ENCODE data around the gene PPFIBP1.
"Not testable (repeated sequence)": the region's sequence is repeated elsewhere in the genome, so short reads cannot be mapped to it uniquely, and the experiment has no call there.

The PPFIBP1 gene

DNA sequence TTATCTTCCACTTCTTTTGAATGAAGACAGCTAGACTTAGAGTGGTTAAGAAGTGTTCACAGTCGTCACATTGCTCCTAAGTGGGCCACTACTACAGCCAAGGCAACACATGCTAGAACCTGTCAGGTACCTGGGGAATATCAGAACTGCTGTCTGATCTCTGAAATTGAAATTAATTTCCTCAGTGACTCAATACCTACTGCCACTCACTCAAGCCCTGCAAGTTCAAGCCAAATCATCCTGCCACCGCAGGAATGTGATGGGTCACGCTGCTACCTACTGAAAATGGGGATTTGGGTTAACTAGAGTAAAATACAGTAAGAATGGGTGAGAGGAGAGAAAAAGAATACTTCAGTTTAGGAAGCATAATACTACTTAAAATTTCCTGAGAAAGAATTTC lies 67.7 kb downstream of the PPFIBP1 start:
- not testable (repeated sequence) for FAIRE-seq; DNase-seq (ENCODE audit: low spot score)

- DNase-seq (ENCODE audit: low spot score) (no peak), FAIRE-seq (no peak)
Measured at GRCh38 chr12:27592548-27592947, 68.5 kb downstream of the PPFIBP1 start.

DNA sequence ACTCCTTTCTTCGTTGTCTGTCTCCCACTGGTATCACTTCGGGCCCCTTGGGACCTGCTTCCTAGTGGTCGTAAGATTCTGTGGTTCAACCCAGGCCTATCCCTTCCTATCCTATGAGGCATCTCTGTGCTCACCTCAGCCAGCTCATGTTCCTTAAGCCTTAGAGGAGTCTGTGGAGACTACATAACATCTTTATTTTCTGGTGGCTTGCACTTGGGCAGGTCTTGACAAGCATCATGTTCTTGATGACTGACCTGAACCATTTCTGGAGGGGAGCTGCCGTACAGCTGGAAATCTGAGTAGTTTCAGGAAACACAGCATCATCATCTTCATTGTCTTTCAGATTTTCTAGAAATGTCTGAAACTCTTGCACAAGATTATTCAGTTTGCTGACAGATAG lies 69.3 kb downstream of the PPFIBP1 start:
- DNase-seq (ENCODE audit: low spot score) (no peak), FAIRE-seq (no peak)

DNA sequence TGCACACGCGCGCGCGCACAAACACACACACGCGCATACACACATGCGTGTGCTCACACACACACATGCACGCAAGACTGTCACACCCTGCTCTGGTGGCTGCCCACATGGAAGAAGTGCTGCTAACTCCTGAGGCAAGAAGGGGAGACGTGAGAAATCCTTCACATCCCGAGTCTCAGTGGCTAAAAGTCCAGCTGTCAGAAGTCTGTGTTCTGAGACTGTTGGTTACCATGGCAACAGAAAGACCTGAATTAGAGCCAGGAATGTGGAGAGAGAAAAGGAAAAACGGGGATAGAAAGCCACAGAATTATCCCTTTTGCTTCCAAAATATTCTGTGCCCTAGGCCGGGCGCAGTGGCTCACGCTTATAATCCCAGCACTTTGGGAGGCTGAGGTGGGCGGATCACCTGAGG lies 71.2 kb downstream of the PPFIBP1 start:
- DNase-seq (ENCODE audit: low spot score), result no peak
- no peak for FAIRE-seq

DNA sequence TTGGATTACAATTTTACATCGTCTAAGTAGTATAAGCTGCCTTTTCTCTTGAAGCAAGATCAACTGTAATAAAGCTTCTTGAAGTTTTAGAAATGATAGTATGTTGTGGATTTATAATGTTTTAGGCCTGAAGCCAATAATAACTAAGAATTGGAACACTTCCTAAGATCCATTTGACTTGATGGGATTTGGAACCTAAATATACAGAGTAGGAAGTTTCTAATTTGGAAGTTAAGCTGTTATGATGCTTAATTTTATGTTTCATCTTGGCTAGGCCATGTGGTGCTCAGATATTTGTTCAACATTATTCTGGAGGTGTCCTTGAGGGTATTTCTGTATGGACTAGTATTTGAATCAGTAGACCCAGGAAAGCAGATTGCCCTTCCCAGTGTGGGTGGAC lies 74.9 kb downstream of the PPFIBP1 start:
- not testable (repeated sequence) for DNase-seq (ENCODE audit: low spot score); FAIRE-seq

- not testable (repeated sequence) for DNase-seq (ENCODE audit: low spot score); FAIRE-seq
Measured at GRCh38 chr12:27601056-27601828, 77.2 kb downstream of the PPFIBP1 start.

DNA sequence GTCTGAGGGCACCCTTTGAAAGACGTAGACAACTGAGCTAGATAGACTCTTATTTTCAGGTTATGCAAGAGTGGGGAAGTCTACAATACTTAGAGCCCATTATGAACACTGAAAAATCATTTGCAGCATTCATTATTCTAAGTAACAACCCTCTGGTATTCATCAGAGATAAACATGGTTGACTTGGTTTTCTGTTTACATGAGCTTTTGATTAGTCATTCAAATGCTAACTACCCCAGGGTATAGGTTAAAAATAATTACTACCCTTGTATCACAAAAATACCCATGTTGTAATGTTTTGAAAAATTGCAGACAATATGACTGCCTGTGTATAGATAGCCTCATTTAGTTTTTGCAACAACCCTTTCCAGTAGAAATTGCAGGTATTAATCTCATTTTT lies 78.5 kb downstream of the PPFIBP1 start:
- FAIRE-seq, result no peak
- DNase-seq (ENCODE audit: low spot score), result no peak

DNA sequence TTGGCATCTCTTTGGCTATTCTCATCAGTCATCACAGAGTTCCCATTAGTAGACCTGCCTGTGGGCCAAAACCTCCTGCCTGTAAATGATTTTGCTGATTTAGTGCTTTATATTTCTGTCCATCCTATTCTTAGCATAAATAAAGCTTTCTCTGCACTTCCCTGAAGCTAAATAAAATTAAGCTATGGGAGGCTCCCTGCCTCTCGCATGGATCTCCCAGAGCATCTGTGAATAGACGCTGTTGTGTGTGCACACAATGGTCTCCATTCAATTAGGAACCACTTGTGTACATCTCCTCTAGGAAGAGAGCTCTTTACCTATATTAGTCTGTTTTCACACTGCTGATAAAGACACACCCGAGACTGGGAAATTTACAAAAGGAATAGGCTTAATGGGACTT lies 80.4 kb downstream of the PPFIBP1 start:
- DNase-seq (ENCODE audit: low spot score) (no peak), FAIRE-seq (no peak)

- FAIRE-seq, result no peak
Measured at GRCh38 chr12:27606986-27607385, 83.0 kb downstream of the PPFIBP1 start.

DNA sequence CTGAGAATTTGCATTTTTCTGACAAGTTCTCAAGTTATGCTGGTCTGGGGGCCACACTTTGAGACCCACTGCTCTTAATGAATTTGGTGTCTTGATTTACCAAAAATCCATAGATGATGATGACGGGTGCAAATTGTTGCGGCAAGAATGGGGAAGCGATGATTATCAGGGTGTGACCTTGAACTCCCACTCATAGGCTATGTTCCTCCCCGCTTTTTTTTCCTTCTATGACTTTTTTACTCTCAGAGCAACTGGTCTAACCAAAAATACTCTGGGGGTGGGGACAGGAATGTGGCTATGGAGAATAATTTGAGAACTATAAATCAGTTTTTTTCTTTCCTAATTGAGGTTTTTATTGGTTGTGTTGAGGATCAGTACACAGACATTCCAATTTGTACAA lies 83.6 kb downstream of the PPFIBP1 start:
- FAIRE-seq (no peak), DNase-seq (ENCODE audit: low spot score) (no peak)

More at GRCh38 chr12:27606986-27607385, 83.0 kb downstream of the PPFIBP1 start:
- DNase-seq (ENCODE audit: low spot score), result no peak

DNA sequence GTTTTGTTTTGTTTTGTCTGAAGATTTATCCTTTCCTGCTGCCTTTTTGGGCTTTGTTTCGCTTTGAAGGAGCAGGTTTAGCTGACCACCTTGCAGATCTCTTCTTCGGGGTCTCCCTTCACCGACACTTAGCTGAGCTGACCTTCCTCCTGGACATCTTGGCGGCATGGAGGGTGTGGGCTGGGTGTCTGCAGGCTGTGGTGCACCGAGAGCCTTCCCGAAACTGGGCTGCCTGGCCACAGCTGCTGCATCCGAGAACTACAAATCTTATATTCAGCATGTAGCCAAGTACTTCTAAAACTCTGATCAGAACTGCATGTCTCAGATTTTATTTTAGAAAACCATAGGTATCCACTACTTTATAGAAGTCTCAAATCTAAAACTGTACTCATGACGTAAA lies 84.9 kb downstream of the PPFIBP1 start:
- FAIRE-seq (no peak), DNase-seq (ENCODE audit: low spot score) (no peak)

GRCh38 chr12:27610374-27610773 lies 86.4 kb downstream of the PPFIBP1 start:
- DNase-seq (ENCODE audit: low spot score) (no peak), FAIRE-seq (no peak)

DNA sequence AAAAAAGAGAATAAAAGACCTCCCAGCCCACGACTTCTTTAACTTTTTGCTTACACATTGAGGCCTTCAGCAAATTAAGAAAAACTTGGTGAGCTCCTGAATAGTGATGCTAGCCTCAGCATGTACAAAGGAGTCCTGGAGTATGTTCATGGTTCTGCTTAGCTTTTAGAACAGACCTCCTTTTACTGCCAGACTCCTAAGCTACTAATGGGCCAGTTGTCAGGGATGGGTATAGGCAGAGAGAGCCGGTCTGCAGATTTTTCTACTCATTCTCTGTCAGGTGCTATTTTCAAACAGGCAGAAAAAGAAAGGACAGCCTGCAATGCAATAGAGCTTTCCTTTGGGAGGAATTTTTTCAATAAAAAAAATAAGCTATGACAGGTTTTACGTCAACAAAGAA lies 90.4 kb downstream of the PPFIBP1 start:
- no peak for FAIRE-seq
- DNase-seq (ENCODE audit: low spot score), result no peak

DNA sequence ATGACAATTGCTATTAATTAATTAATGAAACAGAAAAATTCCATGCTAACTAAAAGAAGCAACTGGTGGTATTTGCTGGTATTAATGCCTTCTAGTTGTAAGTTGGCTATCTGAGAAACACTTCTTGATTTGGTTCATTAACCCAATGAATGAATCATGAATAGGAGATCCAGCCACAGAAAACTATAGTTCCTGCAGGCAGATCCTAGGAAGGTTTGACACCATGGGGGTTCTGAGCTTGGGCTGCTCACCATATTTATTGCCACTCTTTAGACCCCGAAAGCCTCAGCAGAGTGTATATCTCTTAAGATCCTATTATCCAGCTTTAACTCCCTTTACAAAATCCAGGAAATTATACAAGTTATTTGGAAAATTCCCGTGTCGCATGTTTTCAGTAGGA lies 90.9 kb downstream of the PPFIBP1 start:
- FAIRE-seq, result no peak
- no peak for DNase-seq (ENCODE audit: low spot score)

GRCh38 chr12:27615331-27615891 lies 91.4 kb downstream of the PPFIBP1 start:
- DNase-seq (ENCODE audit: low spot score) (peak; percentile 39), FAIRE-seq (no peak)

DNA sequence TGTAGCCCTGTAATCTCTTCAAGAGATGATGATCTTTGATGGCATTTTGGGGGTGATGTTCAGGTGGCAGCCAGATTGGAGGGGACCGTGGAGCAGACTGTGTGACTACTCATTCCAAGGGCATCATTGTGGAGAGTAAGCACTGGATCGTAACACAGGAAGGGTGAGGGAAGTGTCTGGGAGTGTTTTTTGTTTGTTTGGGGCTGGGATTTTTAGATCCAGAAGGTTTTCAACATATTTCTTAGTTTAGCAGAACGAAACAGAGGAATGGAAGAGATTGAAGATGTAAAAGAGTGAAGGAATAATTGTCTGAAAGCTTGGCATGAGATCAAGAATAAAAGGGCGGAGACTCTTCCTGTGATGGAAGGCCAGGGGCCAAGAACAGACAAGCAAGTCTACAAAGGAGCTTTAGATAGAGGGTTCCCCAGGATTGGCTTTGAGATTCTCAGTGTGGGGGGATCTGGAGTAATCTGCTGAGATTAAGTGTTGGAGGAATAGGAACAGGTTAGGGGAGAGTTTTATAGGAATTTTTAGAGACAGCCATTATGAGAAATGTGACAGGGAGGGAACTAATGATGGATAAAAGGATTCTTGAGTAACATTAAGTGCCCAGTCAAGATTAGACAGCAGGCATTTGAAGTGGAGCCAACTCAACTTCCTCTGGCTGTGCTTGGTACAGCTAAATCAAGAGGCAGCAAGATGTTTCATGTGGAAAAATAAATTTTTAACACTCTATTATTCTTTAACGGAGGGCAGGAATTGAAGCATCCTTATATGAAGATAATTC lies 92.5 kb downstream of the PPFIBP1 start:
- DNase-seq (ENCODE audit: low spot score) (no peak), FAIRE-seq (no peak)

DNA sequence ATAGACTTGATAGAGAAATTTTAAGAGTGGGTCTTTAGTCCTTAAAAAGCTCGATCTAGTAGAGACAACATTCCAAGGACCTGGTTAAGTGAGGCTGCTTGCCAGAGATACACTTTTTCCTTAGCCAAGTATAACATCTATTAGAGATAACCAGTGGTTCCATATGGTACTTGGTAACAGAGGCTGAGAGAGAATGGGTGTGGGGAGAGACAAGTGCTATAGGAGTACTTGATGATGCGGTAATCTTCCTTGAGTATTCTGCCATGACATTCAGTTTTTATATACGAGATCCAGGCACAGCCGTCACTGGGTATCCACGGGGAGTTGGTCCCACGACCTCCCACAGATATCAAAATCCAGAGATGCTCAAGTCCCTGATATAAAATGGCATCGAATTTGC lies 94.8 kb downstream of the PPFIBP1 start:
- no peak for DNase-seq (ENCODE audit: low spot score)
- FAIRE-seq, result no peak

- no peak for FAIRE-seq
- DNase-seq (ENCODE audit: low spot score), result peak; percentile 60
Measured at GRCh38 chr12:27619308-27619707, 95.3 kb downstream of the PPFIBP1 start.

DNA sequence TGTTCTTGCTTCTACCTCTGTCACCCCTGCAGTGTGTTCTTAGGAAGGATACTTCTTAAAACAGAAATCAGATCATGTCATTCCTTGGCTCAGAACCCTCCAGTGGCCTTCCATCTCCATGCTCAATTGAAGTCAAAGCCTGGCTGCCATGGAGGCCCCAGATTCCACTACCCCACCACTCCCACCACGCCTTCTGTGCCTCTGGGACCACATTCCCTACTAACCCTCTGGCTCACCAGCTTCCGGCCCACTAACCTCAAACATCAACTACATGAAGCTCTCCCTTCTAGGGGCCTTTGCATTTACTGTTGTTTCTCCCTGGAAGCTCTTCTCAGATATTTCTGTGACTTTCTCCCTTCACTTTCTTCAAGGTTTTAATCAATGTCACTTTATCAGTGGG lies 96.1 kb downstream of the PPFIBP1 start:
- FAIRE-seq (no peak), DNase-seq (ENCODE audit: low spot score) (no peak)

GRCh38 chr12:27622436-27623195 lies 98.6 kb downstream of the PPFIBP1 start:
- FAIRE-seq (no peak), DNase-seq (ENCODE audit: low spot score) (no peak)

DNA sequence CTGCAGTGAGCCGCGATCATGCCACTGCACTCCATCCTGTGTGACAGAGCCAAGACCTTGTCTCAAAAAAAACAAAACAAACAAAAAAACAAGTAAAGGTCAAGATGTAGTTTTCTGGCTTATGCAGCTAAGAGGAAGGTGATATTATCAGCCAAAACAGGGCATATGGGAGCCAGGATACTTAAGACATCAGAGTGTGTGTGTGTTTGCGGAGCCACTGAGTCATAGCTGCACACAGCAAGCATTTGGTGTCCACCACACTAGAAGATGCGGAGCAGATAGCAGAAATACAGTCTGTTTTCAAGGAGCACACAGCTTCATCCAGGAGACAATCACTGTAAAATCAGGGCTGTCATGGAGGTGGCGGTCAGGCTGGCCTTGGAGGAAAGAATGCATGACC lies 99.6 kb downstream of the PPFIBP1 start:
- FAIRE-seq (no peak), DNase-seq (ENCODE audit: low spot score) (no peak)

GRCh38 chr12:27624586-27624985 lies 100.6 kb downstream of the PPFIBP1 start:
- FAIRE-seq (no peak), DNase-seq (ENCODE audit: low spot score) (no peak)

Data from urothelium cell line (cell line).